Cardiac muscle cell (in vitro differentiated cells and primary cell): ENCODE data around the gene INTS12. TPM values are rescaled to one million over a fixed set of nuclear protein-coding genes. Genes with fewer than 3 reads are reported as not detected.
A peak's percentile ranks its signal among the peaks of the same experiment; 100 is the strongest.
"Not testable (repeated sequence)": the region's sequence is repeated elsewhere in the genome, so short reads cannot be mapped to it uniquely, and the experiment has no call there.

Experiments
- DNase-seq, 2 donors: peaks; one replicate each; pipeline versions ENCODE4 v3.0.0 to v3.0.0-alpha.2; 2010 to 2017; ENCODE audit warnings: low read depth in 1 of 2, low spot score in 1 of 2
- H3K27ac ChIP-seq: fragments of 200-600 bp; sonication (generic); 2 replicates; pipeline ENCODE4 v1.5.1; 2016
- H3K27me3 ChIP-seq: fragments of 200-600 bp; sonication (generic); 2 replicates; pipeline ENCODE4 v1.6.0; 2016; ENCODE audit warnings: control low read depth
- H3K36me3 ChIP-seq: fragments of 200-600 bp; sonication (generic); 2 replicates; pipeline ENCODE4 v1.5.1; 2016; ENCODE audit warnings: control low read depth
- H3K4me1 ChIP-seq: fragments of 200-600 bp; sonication (generic); 2 replicates; pipeline ENCODE4 v1.8.1; 2017; ENCODE audit warnings: low read depth, mild to moderate bottlenecking, mixed run types
- H3K4me3 ChIP-seq: fragments of 200-600 bp; sonication (generic); 2 replicates; pipeline ENCODE4 v1.5.1; 2016; ENCODE audit warnings: mild to moderate bottlenecking
- H3K9me3 ChIP-seq: fragments of 200-600 bp; sonication (generic); 2 replicates; pipeline ENCODE4 v1.5.1; 2017; ENCODE audit warnings: low read depth, mild to moderate bottlenecking, control low read depth
- CTCF ChIP-seq: IDR thresholded peaks from 2 replicates; pipeline ENCODE4 v1.5.1; 2012; ENCODE audit warnings: low read depth, mild to moderate bottlenecking, low read length
- polyA plus RNA-seq: library from polyadenylated mRNA; unstranded; fragments of >200 nt; fragmentation: Nextera tagmentation; extraction: Ambion mirVana; gene quantifications from 2 replicates; pipeline ENCODE4 v1.2.1, GENCODE V29; 2016
- total RNA-seq: library from RNA; depleted of rRNA; stranded (reverse); fragments of >200 nt; gene quantifications from 2 replicates; pipeline ENCODE4 v1.2.3, GENCODE V29; 2016

The INTS12 gene
- total and polyA plus RNA-seq, 2 experiments from 2014 or later = 21.8 to 34.8 TPM

DNA sequence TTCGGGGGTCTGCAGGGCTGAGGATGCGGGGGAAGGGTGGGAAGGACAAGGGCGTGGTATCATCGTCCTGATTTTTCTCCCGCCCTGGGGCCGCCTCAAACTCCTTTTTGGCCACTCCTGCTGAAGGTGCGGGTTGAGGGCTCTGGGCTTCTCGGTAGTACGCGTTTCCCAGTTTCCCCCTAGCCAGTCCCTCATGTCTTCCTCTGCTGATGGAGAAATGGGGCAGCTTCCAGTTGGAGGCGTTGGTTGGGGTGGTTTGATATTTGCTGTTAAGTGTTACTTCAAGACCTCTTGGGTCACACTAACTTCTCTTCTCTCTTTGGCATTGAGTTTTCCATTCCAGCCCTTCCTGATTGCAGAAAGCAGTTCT lies 577 bp upstream of the INTS12 start:
- no peak for TF ChIP-seq CTCF
- H3K27ac ChIP-seq = peak overlapping the region; percentile 94
- no peaks in the 10 kb centered on the region for H3K27me3 ChIP-seq
- no peaks in the 10 kb centered on the region for H3K36me3 ChIP-seq
- peaks cover 11% of the 10 kb centered on the region for H3K4me1 ChIP-seq
- peak; percentile 16 to 48 for DNase-seq
- peak overlapping the region; percentile 89 for H3K4me3 ChIP-seq
- H3K9me3 ChIP-seq = no peaks in the 10 kb centered on the region

GRCh38 chr4:105707782-105708180 lies 708 bp downstream of the INTS12 start:
- peaks cover 11% of the 10 kb centered on the region for H3K4me1 ChIP-seq
- peak overlapping the region; percentile 94 for H3K27ac ChIP-seq
- DNase-seq = peak in 1 of 2 donors; percentile 5
- H3K4me3 ChIP-seq = peak overlapping the region; percentile 89
- H3K27me3 ChIP-seq = no peaks in the 10 kb centered on the region
- no peak for TF ChIP-seq CTCF
- H3K9me3 ChIP-seq = no peaks in the 10 kb centered on the region
- no peaks in the 10 kb centered on the region for H3K36me3 ChIP-seq

- no peaks in the 10 kb centered on the region for H3K9me3 ChIP-seq
- H3K27me3 ChIP-seq = no peaks in the 10 kb centered on the region
Observed at GRCh38 chr4:105698607-105699006, 9.9 kb downstream of the INTS12 start.

DNA sequence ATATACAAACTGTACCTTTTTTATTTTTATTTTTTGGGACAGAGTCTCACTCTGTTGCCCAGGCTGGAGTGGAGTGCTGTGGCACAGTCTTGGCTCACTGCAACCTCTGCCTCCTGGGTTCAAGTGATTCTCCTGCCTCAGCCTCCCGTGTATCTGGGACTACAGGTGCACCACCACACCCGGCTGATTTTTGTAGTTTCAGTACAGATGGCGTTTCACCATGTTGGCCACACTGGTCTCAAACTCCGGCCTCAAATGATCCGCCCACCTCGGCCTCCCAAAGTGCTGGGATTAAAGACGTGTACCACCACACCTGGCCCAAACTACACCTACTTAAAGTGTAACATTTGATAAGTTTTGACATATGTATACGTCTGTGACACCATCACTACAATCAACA lies 12.7 kb downstream of the INTS12 start:
- H3K4me3 ChIP-seq, H3K27me3 ChIP-seq, DNase-seq, H3K4me1 ChIP-seq, H3K27ac ChIP-seq, H3K9me3 ChIP-seq: not testable (repeated sequence)
- H3K36me3 ChIP-seq = peaks cover 42% of the 10 kb centered on the region

More at GRCh38 chr4:105698607-105699006, 9.9 kb downstream of the INTS12 start:
- DNase-seq = no peak
- no peak overlapping the region for H3K27ac ChIP-seq
- no peak for TF ChIP-seq CTCF
- no peaks in the 10 kb centered on the region for H3K4me1 ChIP-seq
- H3K36me3 ChIP-seq = peaks cover 20% of the 10 kb centered on the region
- H3K4me3 ChIP-seq = no peak overlapping the region

- peaks cover 42% of the 10 kb centered on the region for H3K36me3 ChIP-seq
Observed at GRCh38 chr4:105694812-105695211, 13.7 kb downstream of the INTS12 start.

GRCh38 chr4:105686571-105686970 lies 21.9 kb downstream of the INTS12 start:
- no peaks in the 10 kb centered on the region for H3K27me3 ChIP-seq
- H3K27ac ChIP-seq = no peak overlapping the region
- TF ChIP-seq CTCF = no peak
- peaks cover 47% of the 10 kb centered on the region for H3K36me3 ChIP-seq
- DNase-seq = no peak
- H3K4me1 ChIP-seq = no peaks in the 10 kb centered on the region
- no peaks in the 10 kb centered on the region for H3K9me3 ChIP-seq
- H3K4me3 ChIP-seq = no peak overlapping the region

More at GRCh38 chr4:105694812-105695211, 13.7 kb downstream of the INTS12 start:
- H3K4me3 ChIP-seq, H3K27ac ChIP-seq, H3K9me3 ChIP-seq, DNase-seq, H3K27me3 ChIP-seq, H3K4me1 ChIP-seq: not testable (repeated sequence)

- H3K27me3 ChIP-seq = no peaks in the 10 kb centered on the region
- no peak for TF ChIP-seq CTCF
- DNase-seq = no peak
- H3K36me3 ChIP-seq = peaks cover 43% of the 10 kb centered on the region
- no peak overlapping the region for H3K27ac ChIP-seq
- H3K4me1 ChIP-seq = no peaks in the 10 kb centered on the region
- H3K4me3 ChIP-seq = no peak overlapping the region
- no peaks in the 10 kb centered on the region for H3K9me3 ChIP-seq
Observed at GRCh38 chr4:105683038-105683437, 25.5 kb downstream of the INTS12 start.
